Measurements from ENCODE around the gene TAF13. TPM values are rescaled to one million over a fixed set of nuclear protein-coding genes. Genes with fewer than 3 reads are reported as not detected.

TAF13 gene
- total and polyA plus RNA-seq, 9 of the 15 experiments (the other 6 are each of a cell fraction or from before 2014, with no cell fraction given): 14.9 to 77.2 (median 38.7) TPM

- no peak for TF ChIP-seq ZBED1 (IDR thresholded peaks at IDR 0.05)
- TF ChIP-seq TEAD1 (CRISPR knock-in tag; IDR thresholded peaks at IDR 0.05): peak in 1 of 2 experiments; percentile 86; a peak in 2 of 4 replicates
- TF ChIP-seq L3MBTL2 (IDR thresholded peaks at IDR 0.05): peak; percentile 84
- no peak for TF ChIP-seq ZNF780A (CRISPR knock-in tag; IDR thresholded peaks at IDR 0.05)
- TF ChIP-seq KLF16 (IDR thresholded peaks at IDR 0.05): no peak
- TF ChIP-seq ZNF408 (CRISPR knock-in tag; IDR thresholded peaks at IDR 0.05; ENCODE audit: low read depth): no peak
- no peak for TF ChIP-seq ETV6 (IDR thresholded peaks at IDR 0.05; ENCODE audit: borderline replicate concordance in 1 of 2, low read depth in 2 of 2, low read length in 1 of 2)
- no peak for TF ChIP-seq ETV6 (CRISPR knock-in tag; IDR thresholded peaks at IDR 0.05; ENCODE audit: borderline replicate concordance)
- peak; percentile 80; the same call in 1 of the 2 replicates for TF ChIP-seq TCF7 (IDR thresholded peaks at IDR 0.05; ENCODE audit: borderline replicate concordance)
- peak; percentile 97 for TF ChIP-seq CTBP1 (IDR thresholded peaks at IDR 0.05; ENCODE audit: borderline replicate concordance)
- peak in 1 of 2 experiments; percentile 80; a peak in 2 of 4 replicates for TF ChIP-seq HDAC1 (IDR thresholded peaks at IDR 0.05)
- TF ChIP-seq TRIM28 (IDR thresholded peaks at IDR 0.05): peak; percentile 78; the same call in 1 of the 2 replicates
- TF ChIP-seq, protein P1, sequence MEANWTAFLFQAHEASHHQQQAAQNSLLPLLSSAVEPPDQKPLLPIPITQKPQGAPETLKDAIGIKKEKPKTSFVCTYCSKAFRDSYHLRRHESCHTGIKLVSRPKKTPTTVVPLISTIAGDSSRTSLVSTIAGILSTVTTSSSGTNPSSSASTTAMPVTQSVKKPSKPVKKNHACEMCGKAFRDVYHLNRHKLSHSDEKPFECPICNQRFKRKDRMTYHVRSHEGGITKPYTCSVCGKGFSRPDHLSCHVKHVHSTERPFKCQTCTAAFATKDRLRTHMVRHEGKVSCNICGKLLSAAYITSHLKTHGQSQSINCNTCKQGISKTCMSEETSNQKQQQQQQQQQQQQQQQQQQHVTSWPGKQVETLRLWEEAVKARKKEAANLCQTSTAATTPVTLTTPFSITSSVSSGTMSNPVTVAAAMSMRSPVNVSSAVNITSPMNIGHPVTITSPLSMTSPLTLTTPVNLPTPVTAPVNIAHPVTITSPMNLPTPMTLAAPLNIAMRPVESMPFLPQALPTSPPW (CRISPR knock-in tag; IDR thresholded peaks at IDR 0.05): peak; percentile 94
- peak; percentile 75 for TF ChIP-seq CBX5 (IDR thresholded peaks at IDR 0.05; ENCODE audit: borderline replicate concordance, low read depth)
- TF ChIP-seq KAT7 (CRISPR knock-in tag; IDR thresholded peaks at IDR 0.05; ENCODE audit: borderline replicate concordance): peak; percentile 84; the same call in 1 of the 2 replicates
- 0 out of 2 replicates have a peak, but pooled peaks have one; percentile 8 for TF ChIP-seq ZKSCAN1 (IDR thresholded peaks at IDR 0.05; ENCODE audit: low read depth, low read length)
- no peak for TF ChIP-seq STAT6 (CRISPR knock-in tag; IDR thresholded peaks at IDR 0.05)
- TF ChIP-seq ZKSCAN3 (CRISPR knock-in tag; IDR thresholded peaks at IDR 0.05): no peak
- peak; percentile 57 for TF ChIP-seq TGIF2 (CRISPR knock-in tag; IDR thresholded peaks at IDR 0.05)
- TF ChIP-seq BDP1 (IDR thresholded peaks at IDR 0.05; ENCODE audit: insufficient read depth, insufficient read length): no peak
- no peak for TF ChIP-seq CC2D1A (IDR thresholded peaks at IDR 0.05)
- no peak for TF ChIP-seq PPARD (CRISPR knock-in tag; IDR thresholded peaks at IDR 0.05)
- peak; percentile 52 to 81; a peak in 3 of 4 replicates for TF ChIP-seq RCOR1 (IDR thresholded peaks at IDR 0.05; ENCODE audit: borderline replicate concordance in 1 of 2, low read depth in 2 of 2, low read length in 2 of 2)
Observed at GRCh38 chr1:109041621-109042468, 34.0 kb downstream of the TAF13 start, which contains the start of gene WDR47 (continued).
